Activated CD8-positive, alpha-beta memory T cell treated with anti-CD3 and anti-CD28 coated beads, Interleukin-2, amount 50 U/mL, for 24 hours (primary cell): ENCODE measurements around the gene ARID3C.

ENCODE experiments used
- DNase-seq: peaks from one replicate; pipeline ENCODE4 v3.0.0-alpha.2; 2020; ENCODE audit errors: extremely low read depth

ARID3C gene

DNA sequence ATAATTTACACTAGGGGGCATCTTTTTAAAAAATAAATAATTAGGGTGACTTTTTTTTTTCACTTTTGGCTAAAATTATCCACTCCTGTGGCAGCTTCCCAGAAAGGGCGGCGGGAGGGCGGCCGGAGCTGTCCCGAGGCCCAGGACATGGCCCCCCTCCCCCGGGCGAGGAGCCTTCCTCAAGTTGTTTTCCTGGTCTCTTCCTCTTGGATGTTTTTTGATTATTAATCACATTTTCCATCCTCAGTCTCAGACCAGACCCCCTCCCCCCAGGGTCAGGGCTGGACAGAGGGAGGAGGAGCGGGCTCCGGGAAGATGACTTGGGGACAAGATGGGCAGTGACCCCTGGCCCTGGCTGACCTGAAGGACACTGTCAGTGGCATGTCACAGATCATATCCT, 34.7 kb downstream of the ARID3C start:
- DNase-seq, result no peak

DNA sequence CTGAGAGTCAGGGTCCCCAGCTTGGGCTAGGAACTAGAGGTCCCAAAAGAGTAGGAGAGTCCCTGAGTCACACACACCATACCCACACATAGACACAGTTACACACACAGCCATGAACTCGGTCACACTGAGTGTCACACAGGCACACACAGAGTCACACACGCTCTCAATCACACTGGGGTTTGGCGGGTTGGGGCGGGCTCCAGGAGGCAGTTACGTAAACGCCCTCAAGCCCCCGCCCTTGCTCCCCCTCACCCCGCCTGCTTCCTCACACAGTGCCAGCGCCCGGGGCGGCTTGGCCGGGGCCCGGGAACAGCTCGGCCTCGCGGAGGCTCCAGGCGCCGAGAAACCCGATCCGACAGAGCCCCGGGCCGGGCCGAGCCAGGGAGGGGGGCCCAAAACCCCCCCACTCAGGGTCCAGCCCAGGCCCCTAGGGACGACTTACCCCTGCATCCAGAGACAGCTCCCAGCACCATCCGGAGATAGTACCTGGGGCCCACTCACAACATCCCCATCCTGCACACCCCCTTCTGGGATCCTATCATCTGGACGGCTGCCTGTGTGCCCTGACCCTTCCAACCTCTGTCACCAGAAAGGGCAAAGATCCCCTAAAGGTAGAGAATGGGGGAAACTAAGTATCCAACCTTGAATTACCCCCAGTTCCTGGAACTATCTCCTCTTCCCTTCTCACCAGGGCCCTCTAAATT, 35.8 kb downstream of the ARID3C start:
- no peak for DNase-seq

DNA sequence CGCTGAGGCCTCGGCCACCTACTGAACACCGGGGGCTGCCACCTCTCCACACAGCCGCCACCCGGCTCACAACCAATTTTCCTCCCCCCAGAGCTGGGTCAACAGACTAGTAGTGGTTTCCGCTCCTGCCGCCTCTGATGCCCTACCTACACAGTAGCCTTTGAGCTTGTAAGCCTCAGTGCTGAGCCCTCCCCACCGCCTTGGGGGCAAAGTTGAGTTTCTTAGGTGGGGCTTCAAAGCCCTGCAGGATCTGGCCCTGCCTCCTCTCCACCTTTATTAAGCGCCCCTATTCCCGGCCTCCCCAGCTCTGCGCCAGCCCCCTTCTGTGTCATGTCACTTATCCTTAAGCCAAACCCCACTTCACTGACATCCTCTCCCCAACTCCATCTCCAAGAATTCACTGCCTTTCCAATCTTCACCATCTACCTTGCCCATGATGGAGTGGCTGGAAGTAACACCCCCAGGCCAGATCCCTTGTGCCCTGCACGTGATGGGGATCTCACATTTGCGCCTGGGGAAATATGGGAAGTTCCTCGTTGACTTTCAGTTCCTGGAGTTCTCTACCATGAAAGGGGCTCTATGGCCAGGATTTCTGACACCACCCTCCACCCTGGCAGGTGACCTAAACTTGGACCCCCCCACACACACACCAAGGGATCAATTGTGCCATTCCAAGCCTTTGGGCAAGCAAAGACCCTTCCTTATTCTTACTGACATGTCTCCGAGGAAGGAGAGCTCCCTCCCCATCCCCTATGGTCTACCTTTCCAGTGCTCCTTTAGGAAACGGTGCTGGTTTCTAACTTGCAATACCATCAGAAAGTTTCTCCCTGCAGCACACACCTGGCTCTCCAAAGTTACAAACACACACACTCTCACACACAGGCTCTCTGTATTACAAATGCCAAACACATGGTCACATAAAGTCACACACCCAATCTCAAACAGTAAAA, 36.7 kb downstream of the ARID3C start:
- no peak for DNase-seq

GRCh38 chr9:34591248-34591916, 37.5 kb downstream of the ARID3C start:
- peak; percentile 40 for DNase-seq

- DNase-seq, result no peak
These were observed 38.3 kb downstream of the ARID3C start for GRCh38 chr9:34590381-34591247.

GRCh38 chr9:34589636-34590380, 39.1 kb downstream of the ARID3C start, which contains the start of gene CNTFR:
Gene CNTFR (minus strand): TSS chr9:34589724. CDS start chr9:34568981, 20,743 bp downstream.
- DNase-seq, result no peak

- no peak for DNase-seq
These were observed 39.9 kb downstream of the ARID3C start for GRCh38 chr9:34588671-34589635.

GRCh38 chr9:34587271-34587670, 41.6 kb downstream of the ARID3C start:
- no peak for DNase-seq

- no peak for DNase-seq
These were observed 42.8 kb downstream of the ARID3C start for GRCh38 chr9:34585946-34586669.

GRCh38 chr9:34584970-34585369, 43.9 kb downstream of the ARID3C start:
- DNase-seq, result no peak

DNA sequence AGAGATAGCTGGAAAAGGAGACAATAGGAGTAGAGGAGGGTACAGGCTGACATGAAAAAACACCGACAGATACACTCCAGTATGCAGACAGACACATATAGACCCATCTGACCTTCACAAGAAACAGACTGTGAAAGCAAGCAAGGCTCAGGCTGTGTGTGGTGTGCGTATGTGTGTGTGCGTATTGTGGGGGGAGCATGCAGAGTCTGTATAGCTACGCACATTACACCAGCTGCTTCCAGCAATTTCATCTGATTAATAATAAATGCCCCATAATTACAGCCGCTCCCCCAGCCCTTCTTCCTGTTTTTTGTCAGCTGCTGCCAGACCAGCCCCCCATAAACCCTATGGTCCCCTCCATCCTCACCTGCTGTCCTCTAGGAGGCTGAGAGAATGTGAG, 46.1 kb downstream of the ARID3C start:
- no peak for DNase-seq

GRCh38 chr9:34581318-34581717, 47.5 kb downstream of the ARID3C start:
- no peak for DNase-seq

GRCh38 chr9:34580358-34580757, 48.5 kb downstream of the ARID3C start:
- no peak for DNase-seq

DNA sequence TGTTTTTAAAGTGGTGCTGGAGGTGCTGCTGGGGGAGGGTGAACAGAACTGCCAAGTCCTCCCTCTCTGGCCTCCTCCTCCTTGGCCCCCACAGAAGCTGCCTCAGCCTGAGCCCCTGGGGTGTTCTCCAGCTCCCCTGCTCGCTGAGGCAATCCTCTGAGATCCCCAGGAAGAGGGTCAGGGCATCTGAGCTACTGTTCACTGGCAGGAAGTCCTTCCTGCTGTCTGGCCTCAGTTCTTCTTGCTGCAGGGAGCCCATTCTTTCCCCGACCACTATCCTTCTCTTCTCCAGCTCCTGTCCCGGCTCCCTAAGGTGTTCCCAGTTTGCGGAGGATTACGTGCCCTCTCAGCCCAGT, 49.1 kb downstream of the ARID3C start:
- no peak for DNase-seq

- DNase-seq, result no peak
These were observed 49.6 kb downstream of the ARID3C start for GRCh38 chr9:34579104-34579807.

DNA sequence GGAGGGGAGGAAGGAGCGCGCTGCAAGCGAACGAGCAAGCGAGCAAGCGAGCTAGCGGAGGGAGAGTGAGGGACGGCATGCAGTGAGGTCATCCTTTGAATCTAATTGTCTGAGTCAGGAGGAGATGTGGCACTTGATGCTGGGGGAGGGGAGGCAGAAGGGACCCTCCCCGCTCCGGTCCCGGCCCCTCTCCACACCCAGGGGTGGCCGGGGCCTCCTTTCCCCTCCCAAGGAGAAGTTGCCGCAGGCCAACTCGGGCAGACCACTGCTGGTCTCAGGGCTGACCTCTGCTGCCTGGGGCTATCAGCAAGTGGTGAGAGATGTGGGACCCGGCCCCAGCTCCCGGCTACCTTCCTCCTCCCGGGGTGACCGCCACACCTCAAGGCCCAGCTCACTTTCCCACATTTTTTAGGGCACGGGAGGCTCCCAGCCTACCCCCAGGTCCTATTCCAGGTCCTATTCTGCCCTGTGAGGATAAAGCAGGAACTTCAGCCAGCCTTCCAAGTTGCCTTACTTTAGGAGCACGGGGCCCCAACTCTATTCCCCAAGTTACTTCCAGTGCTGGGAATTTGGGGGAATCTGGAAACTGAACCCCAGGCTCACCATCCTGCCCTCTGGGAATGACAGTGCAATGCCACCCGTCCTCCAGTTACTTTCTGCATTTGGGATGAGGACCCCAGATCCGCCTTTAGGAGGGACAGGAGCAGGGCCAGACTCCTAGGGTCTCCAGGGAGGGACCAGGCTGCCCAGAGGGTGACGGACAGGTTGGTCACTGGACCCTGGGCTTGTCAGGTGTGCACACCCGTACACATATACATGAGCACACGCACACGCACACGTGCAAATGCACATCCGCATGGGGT, 50.4 kb downstream of the ARID3C start:
- no peak for DNase-seq
